Measurements from ENCODE around the gene C22orf42.
"Not testable (repeated sequence)": the region's sequence is repeated elsewhere in the genome, so short reads cannot be mapped to it uniquely, and the experiment has no call there.

The C22orf42 gene

GRCh38 chr22:32203181-32204039 is 44.3 kb upstream of the C22orf42 start:
- no peaks in the 10 kb centered on the region for H3K9me3 ChIP-seq (replicated peaks in 1 of 11)
- peaks cover 0 to 37% (median 7%) of the 10 kb centered on the region in 10 experiments; a peak in 11 of 20 replicates for H3K4me1 ChIP-seq
- peaks cover 11 to 25% (median 17%) of the 10 kb centered on the region in 11 experiments for H3K27me3 ChIP-seq
- TF ChIP-seq Cebpa-rat (IDR thresholded peaks at IDR 0.05): no peak
- H3K27ac ChIP-seq: no peak overlapping the region
- no peaks in the 10 kb centered on the region for H4K20me1 ChIP-seq
- peak overlapping the region; percentile 43 to 80 (median 57) for H3K4me2 ChIP-seq
- peak overlapping the region in 2 of 10 experiments; percentile 19 to 24; a peak in 1 of 20 replicates for H3K4me3 ChIP-seq
- no peak overlapping the region for H3K9ac ChIP-seq
- no peaks in the 10 kb centered on the region for H3K36me3 ChIP-seq

GRCh38 chr22:32202539-32203180 is 43.6 kb upstream of the C22orf42 start:
- TF ChIP-seq Cebpa-rat (IDR thresholded peaks at IDR 0.05): no peak
- no peak overlapping the region for H3K27ac ChIP-seq
- no peaks in the 10 kb centered on the region for H4K20me1 ChIP-seq
- H3K4me1 ChIP-seq: peaks cover 0 to 31% (median 7%) of the 10 kb centered on the region in 10 experiments; a peak in 11 of 20 replicates
- H3K36me3 ChIP-seq: no peaks in the 10 kb centered on the region
- H3K9ac ChIP-seq: no peak overlapping the region
- H3K4me2 ChIP-seq: peak overlapping the region; percentile 43 to 80 (median 57)
- H3K27me3 ChIP-seq: peaks cover 11 to 25% (median 17%) of the 10 kb centered on the region in 11 experiments
- peak overlapping the region in 3 of 10 experiments; percentile 12 to 24 (median 19); a peak in 3 of 20 replicates for H3K4me3 ChIP-seq
- no peaks in the 10 kb centered on the region for H3K9me3 ChIP-seq (replicated peaks in 1 of 11)

- Histone ChIP-seq H3K4me3 (no peak overlapping the region), H3K9ac (no peak overlapping the region), H3K27me3 (peaks cover 11 to 25% (median 17%) of the 10 kb centered on the region in 11 experiments), H3K4me1 (peaks cover 0 to 26% (median 7%) of the 10 kb centered on the region in 10 experiments; a peak in 11 of 20 replicates), H3K9me3 (replicated peaks in 1 of 11) (no peaks in the 10 kb centered on the region), H3K4me2 (peak overlapping the region in 4 of 11 experiments; percentile 61 to 80 (median 76); a peak in 7 of 22 replicates), H3K36me3 (no peaks in the 10 kb centered on the region), H4K20me1 (no peaks in the 10 kb centered on the region), H3K27ac (no peak overlapping the region)
- TF ChIP-seq Cebpa-rat (IDR thresholded peaks at IDR 0.05): no peak
These were observed 43.0 kb upstream of the C22orf42 start for GRCh38 chr22:32202161-32202538.

GRCh38 chr22:32200752-32201151 is 41.6 kb upstream of the C22orf42 start:
- Histone ChIP-seq H3K4me1 (peaks cover 0 to 15% (median 7%) of the 10 kb centered on the region in 10 experiments; a peak in 11 of 20 replicates), H3K9ac (no peak overlapping the region), H3K36me3 (no peaks in the 10 kb centered on the region), H3K27ac (no peak overlapping the region), H4K20me1 (no peaks in the 10 kb centered on the region), H3K4me3 (no peak overlapping the region), H3K27me3 (peaks cover 11 to 25% (median 17%) of the 10 kb centered on the region in 11 experiments), H3K4me2 (no peak overlapping the region), H3K9me3 (replicated peaks in 1 of 11) (no peaks in the 10 kb centered on the region)
- no peak for TF ChIP-seq Cebpa-rat (IDR thresholded peaks at IDR 0.05)

- Histone ChIP-seq H3K27ac (no peak overlapping the region), H3K9me3 (replicated peaks in 1 of 11) (no peaks in the 10 kb centered on the region), H3K4me3 (no peak overlapping the region), H3K9ac (no peak overlapping the region), H3K36me3 (no peaks in the 10 kb centered on the region), H3K4me2 (no peak overlapping the region), H3K27me3 (peaks cover 11 to 25% (median 17%) of the 10 kb centered on the region in 11 experiments), H4K20me1 (no peaks in the 10 kb centered on the region), H3K4me1 (peaks cover 0 to 15% (median 7%) of the 10 kb centered on the region in 10 experiments; a peak in 11 of 20 replicates)
- TF ChIP-seq Cebpa-rat (IDR thresholded peaks at IDR 0.05): no peak
These were observed 40.9 kb upstream of the C22orf42 start for GRCh38 chr22:32199961-32200360.

GRCh38 chr22:32199341-32199740 is 40.2 kb upstream of the C22orf42 start:
- H3K27me3 ChIP-seq: peaks cover 11 to 23% (median 17%) of the 10 kb centered on the region in 11 experiments
- H3K4me2 ChIP-seq: no peak overlapping the region
- no peak overlapping the region for H3K27ac ChIP-seq
- H3K4me3 ChIP-seq: no peak overlapping the region
- no peaks in the 10 kb centered on the region for H3K9me3 ChIP-seq (replicated peaks in 1 of 11)
- H3K4me1 ChIP-seq: peaks cover 0 to 15% (median 7%) of the 10 kb centered on the region in 10 experiments; a peak in 11 of 20 replicates
- no peaks in the 10 kb centered on the region for H3K36me3 ChIP-seq
- H3K9ac ChIP-seq: no peak overlapping the region
- TF ChIP-seq Cebpa-rat (IDR thresholded peaks at IDR 0.05): no peak
- no peaks in the 10 kb centered on the region for H4K20me1 ChIP-seq

- not testable (repeated sequence) for H4K20me1 ChIP-seq; H3K9me3 ChIP-seq (replicated peaks in 1 of 11); H3K4me2 ChIP-seq; H3K36me3 ChIP-seq; H3K9ac ChIP-seq; H3K27ac ChIP-seq; H3K27me3 ChIP-seq; H3K4me1 ChIP-seq; H3K4me3 ChIP-seq
These were observed 38.6 kb upstream of the C22orf42 start for GRCh38 chr22:32197553-32198226.

- H3K4me1 ChIP-seq; H3K36me3 ChIP-seq; H3K9ac ChIP-seq; H3K4me2 ChIP-seq; H3K9me3 ChIP-seq (replicated peaks in 1 of 11); H4K20me1 ChIP-seq; H3K27ac ChIP-seq; H3K4me3 ChIP-seq; H3K27me3 ChIP-seq: not testable (repeated sequence)
These were observed 36.8 kb upstream of the C22orf42 start for GRCh38 chr22:32195900-32196299.

- H3K4me2 ChIP-seq; H3K9ac ChIP-seq; H3K9me3 ChIP-seq (replicated peaks in 1 of 11): not testable (repeated sequence)
These were observed 34.2 kb upstream of the C22orf42 start for GRCh38 chr22:32193346-32193745.

GRCh38 chr22:32191021-32191420 is 31.9 kb upstream of the C22orf42 start:
- H3K4me2 ChIP-seq; H3K27ac ChIP-seq; H3K36me3 ChIP-seq; H3K4me3 ChIP-seq; H3K4me1 ChIP-seq; H4K20me1 ChIP-seq; H3K9ac ChIP-seq; H3K9me3 ChIP-seq (replicated peaks in 1 of 11); H3K27me3 ChIP-seq: not testable (repeated sequence)

More at GRCh38 chr22:32193346-32193745, 34.2 kb upstream of the C22orf42 start:
- not testable (repeated sequence) for H3K27me3 ChIP-seq, H4K20me1 ChIP-seq, H3K36me3 ChIP-seq, H3K27ac ChIP-seq, H3K4me1 ChIP-seq, H3K4me3 ChIP-seq
